HG03354 (cell line): Measurements from ENCODE around the gene WNT6.
A peak's percentile ranks its signal among the peaks of the same experiment; 100 is the strongest.

Experiments
- ATAC-seq: cut with Tn5 transposase; IDR thresholded peaks from one replicate; pipeline ENCODE4 v1.9.1; 2021; ENCODE audit warnings: mild to moderate bottlenecking; ENCODE audit not compliant: unreplicated experiment, poor library complexity, severe bottlenecking

Gene WNT6

GRCh38 chr2:218887079-218887478 is 27.5 kb downstream of the WNT6 start:
- no peak for ATAC-seq

- ATAC-seq = no peak
Measured at GRCh38 chr2:218888341-218888740, 28.7 kb downstream of the WNT6 start.

GRCh38 chr2:218889937-218890336 is 30.3 kb downstream of the WNT6 start:
- ATAC-seq = no peak

GRCh38 chr2:218890369-218890768 is 30.8 kb downstream of the WNT6 start:
- ATAC-seq = no peak

GRCh38 chr2:218891275-218892135 is 31.9 kb downstream of the WNT6 start:
- no peak for ATAC-seq

- ATAC-seq = peak; percentile 51
Measured at GRCh38 chr2:218892693-218893348, 33.2 kb downstream of the WNT6 start.

GRCh38 chr2:218893349-218894150 is 33.9 kb downstream of the WNT6 start:
- no peak for ATAC-seq

- ATAC-seq = no peak
Measured at GRCh38 chr2:218894151-218894879, 34.7 kb downstream of the WNT6 start.

- no peak for ATAC-seq
Measured at GRCh38 chr2:218894880-218895157, 35.2 kb downstream of the WNT6 start.

GRCh38 chr2:218895326-218895725 is 35.7 kb downstream of the WNT6 start:
- no peak for ATAC-seq

GRCh38 chr2:218895759-218896500 is 36.3 kb downstream of the WNT6 start:
- ATAC-seq = peak; percentile 17

GRCh38 chr2:218896501-218897393 is 37.1 kb downstream of the WNT6 start:
- peak; percentile 68 for ATAC-seq

- ATAC-seq = peak; percentile 0
Measured at GRCh38 chr2:218897394-218898108, 37.9 kb downstream of the WNT6 start.

- peak; percentile 40 for ATAC-seq
Measured at GRCh38 chr2:218898109-218898878, 38.7 kb downstream of the WNT6 start.

GRCh38 chr2:218899147-218899546 is 39.5 kb downstream of the WNT6 start:
- ATAC-seq = no peak

- ATAC-seq = no peak
Measured at GRCh38 chr2:218902427-218902826, 42.8 kb downstream of the WNT6 start.

- ATAC-seq = no peak
Measured at GRCh38 chr2:218904176-218904575, 44.6 kb downstream of the WNT6 start.
